NCI-H82 treated with DMSO at 0.1 percent for 48 hours (cell line): ENCODE measurements around the gene ITIH6.
"Not testable (repeated sequence)": the region's sequence is repeated elsewhere in the genome, so short reads cannot be mapped to it uniquely, and the experiment has no call there.

Experiments used
- DNase-seq: peaks from one replicate; lab custom pipeline; 2025; ENCODE audit not compliant: unreplicated experiment; lab: John Stamatoyannopoulos, UW

The ITIH6 gene

GRCh38 chrX:54798137-54798536 lies at the start of gene ITIH6:
ITIH6 (minus strand) TSS chrX:54798255; CDS start chrX:54798210, 45 bp downstream.
- no peak for DNase-seq

- not testable (repeated sequence) for DNase-seq
Observed at GRCh38 chrX:54847700-54848099, 49.6 kb upstream of the ITIH6 start.

- no peak for DNase-seq
Observed at GRCh38 chrX:54843050-54843449, 45.0 kb upstream of the ITIH6 start.

GRCh38 chrX:54842607-54843006 lies 44.6 kb upstream of the ITIH6 start:
- no peak for DNase-seq

GRCh38 chrX:54841184-54841874 lies 43.3 kb upstream of the ITIH6 start:
- DNase-seq, result peak; percentile 33

GRCh38 chrX:54838583-54838982 lies 40.5 kb upstream of the ITIH6 start:
- no peak for DNase-seq

GRCh38 chrX:54826598-54826997 lies 28.5 kb upstream of the ITIH6 start:
- DNase-seq, result no peak

GRCh38 chrX:54825716-54826438 lies 27.8 kb upstream of the ITIH6 start:
- DNase-seq, result no peak

- no peak for DNase-seq
Observed at GRCh38 chrX:54824722-54825121, 26.7 kb upstream of the ITIH6 start.

GRCh38 chrX:54824195-54824594 lies 26.1 kb upstream of the ITIH6 start:
- DNase-seq, result no peak

GRCh38 chrX:54821310-54821709 lies 23.3 kb upstream of the ITIH6 start:
- no peak for DNase-seq

- no peak for DNase-seq
Observed at GRCh38 chrX:54820737-54821136, 22.7 kb upstream of the ITIH6 start.

GRCh38 chrX:54819201-54819600 lies 21.1 kb upstream of the ITIH6 start:
- DNase-seq, result no peak

- no peak for DNase-seq
Observed at GRCh38 chrX:54818221-54818620, 20.2 kb upstream of the ITIH6 start.

GRCh38 chrX:54817220-54817820 lies 19.3 kb upstream of the ITIH6 start:
- DNase-seq, result no peak

GRCh38 chrX:54812306-54812705 lies 14.3 kb upstream of the ITIH6 start:
- no peak for DNase-seq

- DNase-seq, result no peak
Observed at GRCh38 chrX:54811301-54811885, 13.3 kb upstream of the ITIH6 start.

- no peak for DNase-seq
Observed at GRCh38 chrX:54810532-54810931, 12.5 kb upstream of the ITIH6 start.

- DNase-seq, result peak; percentile 96
Observed at GRCh38 chrX:54808605-54809483, 10.8 kb upstream of the ITIH6 start.

- peak; percentile 66 for DNase-seq
Observed at GRCh38 chrX:54808109-54808604, 10.1 kb upstream of the ITIH6 start.
